ENCODE measurements around the gene DSP.

DNA sequence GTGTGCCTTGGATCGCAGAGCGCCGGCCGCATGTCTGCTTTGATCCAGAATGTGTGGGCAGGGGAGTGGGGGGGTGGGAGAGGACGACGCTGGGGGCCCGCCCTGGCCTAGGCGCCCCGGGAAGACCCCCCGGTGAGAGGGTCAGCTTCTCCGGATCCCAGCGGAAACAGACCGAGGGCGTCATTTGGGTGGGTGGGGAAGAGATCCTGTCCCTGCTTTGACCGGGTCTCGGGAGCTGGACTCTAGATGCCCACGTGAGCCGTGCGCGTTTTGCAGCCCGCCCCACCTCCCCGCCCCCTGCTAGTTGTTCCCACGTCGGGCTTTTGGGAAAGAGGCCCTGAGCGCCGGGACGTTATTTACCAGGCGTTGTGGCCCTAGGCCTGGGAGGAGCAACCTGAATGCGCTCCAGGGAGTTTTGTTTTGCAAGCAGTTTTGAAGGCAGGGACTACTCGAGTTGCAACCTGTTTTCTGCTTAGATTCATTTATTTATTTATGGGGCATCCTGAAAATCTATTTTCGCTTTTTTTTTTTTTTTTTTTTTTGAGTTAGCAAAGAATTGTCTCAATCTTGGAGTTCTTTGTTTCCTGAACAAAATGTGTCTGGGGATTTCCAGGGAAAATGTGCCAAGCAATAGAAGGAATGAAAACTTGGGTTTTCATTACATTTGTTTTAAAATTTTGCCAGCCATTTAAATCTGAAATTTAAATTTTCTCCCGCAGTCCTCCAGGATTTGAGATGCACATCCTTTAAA lies 1.6 kb downstream of the DSP start:
- TF ChIP-seq CTCF (IDR thresholded peaks at IDR 0.05) (no peak), POLR2AphosphoS5 (IDR thresholded peaks at IDR 0.05; ENCODE audit: low read depth, low read length) (no peak), SIN3A (IDR thresholded peaks at IDR 0.05; ENCODE audit: borderline replicate concordance, insufficient read depth, low read depth, low read length) (no peak), TCF7L2 (IDR thresholded peaks at IDR 0.05; ENCODE audit: low read depth, low read length) (0 out of 2 replicates have a peak, but pooled peaks have one; percentile 28)
- TF ChIP-seq, protein P1, sequence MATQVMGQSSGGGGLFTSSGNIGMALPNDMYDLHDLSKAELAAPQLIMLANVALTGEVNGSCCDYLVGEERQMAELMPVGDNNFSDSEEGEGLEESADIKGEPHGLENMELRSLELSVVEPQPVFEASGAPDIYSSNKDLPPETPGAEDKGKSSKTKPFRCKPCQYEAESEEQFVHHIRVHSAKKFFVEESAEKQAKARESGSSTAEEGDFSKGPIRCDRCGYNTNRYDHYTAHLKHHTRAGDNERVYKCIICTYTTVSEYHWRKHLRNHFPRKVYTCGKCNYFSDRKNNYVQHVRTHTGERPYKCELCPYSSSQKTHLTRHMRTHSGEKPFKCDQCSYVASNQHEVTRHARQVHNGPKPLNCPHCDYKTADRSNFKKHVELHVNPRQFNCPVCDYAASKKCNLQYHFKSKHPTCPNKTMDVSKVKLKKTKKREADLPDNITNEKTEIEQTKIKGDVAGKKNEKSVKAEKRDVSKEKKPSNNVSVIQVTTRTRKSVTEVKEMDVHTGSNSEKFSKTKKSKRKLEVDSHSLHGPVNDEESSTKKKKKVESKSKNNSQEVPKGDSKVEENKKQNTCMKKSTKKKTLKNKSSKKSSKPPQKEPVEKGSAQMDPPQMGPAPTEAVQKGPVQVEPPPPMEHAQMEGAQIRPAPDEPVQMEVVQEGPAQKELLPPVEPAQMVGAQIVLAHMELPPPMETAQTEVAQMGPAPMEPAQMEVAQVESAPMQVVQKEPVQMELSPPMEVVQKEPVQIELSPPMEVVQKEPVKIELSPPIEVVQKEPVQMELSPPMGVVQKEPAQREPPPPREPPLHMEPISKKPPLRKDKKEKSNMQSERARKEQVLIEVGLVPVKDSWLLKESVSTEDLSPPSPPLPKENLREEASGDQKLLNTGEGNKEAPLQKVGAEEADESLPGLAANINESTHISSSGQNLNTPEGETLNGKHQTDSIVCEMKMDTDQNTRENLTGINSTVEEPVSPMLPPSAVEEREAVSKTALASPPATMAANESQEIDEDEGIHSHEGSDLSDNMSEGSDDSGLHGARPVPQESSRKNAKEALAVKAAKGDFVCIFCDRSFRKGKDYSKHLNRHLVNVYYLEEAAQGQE (IDR thresholded peaks at IDR 0.05; ENCODE audit: insufficient read depth in 1 of 2, low read depth in 2 of 2, low read length in 1 of 2), result no peak

Measured in Panc1 (cell line).